Activated CD8-positive, alpha-beta memory T cell treated with anti-CD3 and anti-CD28 coated beads for 36 hours (primary cell): ENCODE data around the gene PRSS53. TPM values are rescaled to one million over a fixed set of nuclear protein-coding genes. Genes with fewer than 3 reads are reported as not detected.

Source experiments
- CTCF ChIA-PET: fragments of 350-600 bp; sonication (Branson Sonifier 250); formaldehyde crosslinking; loops from one replicate; lab custom pipeline; 2021; ENCODE audit warnings: antibody characterized with exemption; lab: Charles Lee
- POLR2A ChIA-PET: fragments of 350-600 bp; sonication (Branson Sonifier 250); formaldehyde crosslinking; loops from one replicate; lab custom pipeline; 2021; ENCODE audit warnings: antibody characterized with exemption; lab: Charles Lee
- total RNA-seq, 2 experiments: library from RNA; stranded (reverse); gene quantifications; one replicate each; pipeline ENCODE4 v1.2.3, GENCODE V29; 2021

PRSS53 gene
- total RNA-seq, 2 experiments from 2014 or later = 3.5 to 3.8 TPM

DNA sequence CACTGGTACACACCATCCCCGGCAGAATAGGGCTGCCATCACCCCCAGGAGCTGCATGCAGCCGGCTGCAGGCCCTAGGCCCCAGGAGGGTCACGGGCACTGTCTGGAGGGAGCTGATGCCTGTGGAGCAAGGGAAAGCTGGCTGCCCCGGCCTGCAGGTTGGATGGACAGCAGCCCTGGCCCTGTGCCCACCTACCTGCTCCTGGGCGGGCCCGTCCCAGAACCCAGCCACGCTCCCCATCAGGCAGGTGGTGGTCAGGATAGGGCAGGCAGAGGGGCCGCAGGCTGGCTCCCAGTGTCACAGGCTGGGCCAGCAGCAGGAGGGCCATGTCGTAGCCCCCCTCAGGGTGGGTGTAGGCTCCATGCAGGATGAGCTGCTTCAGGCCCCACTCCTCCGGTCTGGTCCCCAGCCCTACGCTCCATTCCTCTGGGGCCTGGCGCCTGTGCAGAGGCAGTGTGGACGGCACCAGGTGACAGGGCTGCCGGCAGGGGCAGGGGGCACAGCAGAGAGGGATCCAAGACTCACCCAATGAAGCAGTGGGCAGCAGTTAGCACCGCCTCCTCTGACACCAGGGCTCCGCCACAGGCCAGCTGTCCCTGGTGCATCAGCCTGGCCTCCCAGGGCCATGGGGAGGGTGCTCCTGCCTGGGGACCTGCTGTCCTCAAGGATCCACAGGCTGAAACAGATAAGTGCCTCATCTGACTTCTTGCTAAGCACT, 4.0 kb downstream of the PRSS53 start:
- ChIA-PET POLR2A (interaction anchor here (1.2 kb wide), 1 partner anchor 11 kb away, joined by 4 read pairs; the partner anchor contains the start of genes ZNF646 and ZNF668), CTCF (interaction anchor here (1.1 kb wide), 1 partner anchor 39 kb away, joined by 4 read pairs; no protein-coding TSS in a partner anchor)

GRCh38 chr16:31083981-31084380, 4.8 kb downstream of the PRSS53 start:
- POLR2A ChIA-PET = interaction anchor here (1.2 kb wide), 1 partner anchor 10 kb away, joined by 4 read pairs; the partner anchor contains the start of genes ZNF646 and ZNF668
- CTCF ChIA-PET = interaction anchor here (1.1 kb wide), 1 partner anchor 38 kb away, joined by 4 read pairs; no protein-coding TSS in a partner anchor

- CTCF ChIA-PET = no interaction called here
- POLR2A ChIA-PET = no interaction called here
These were observed 5.2 kb downstream of the PRSS53 start for GRCh38 chr16:31083556-31083955.

DNA sequence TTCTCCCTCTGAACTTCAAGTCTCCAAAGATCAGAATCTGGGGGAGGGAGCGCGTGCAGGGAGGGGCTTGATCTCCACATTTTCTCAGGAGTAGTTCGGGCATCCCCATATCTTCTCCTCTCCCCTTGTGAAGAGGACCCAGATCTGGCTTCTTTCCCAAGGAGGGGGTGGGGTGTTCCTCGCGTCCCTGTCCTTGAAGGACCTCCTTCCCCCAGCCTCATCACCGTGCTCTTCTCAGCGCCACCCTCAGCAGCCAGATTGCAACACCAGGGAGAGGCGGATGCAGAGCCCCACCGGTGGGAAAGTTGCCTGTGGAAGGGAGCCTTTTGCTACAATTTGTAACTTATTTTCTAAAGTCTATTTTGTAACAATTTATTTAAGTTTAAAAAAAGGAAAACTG, 5.7 kb downstream of the PRSS53 start:
- CTCF ChIA-PET = no interaction called here

GRCh38 chr16:31082368-31083045, 6.2 kb downstream of the PRSS53 start:
- ChIA-PET CTCF (no interaction called here), POLR2A (no interaction called here)

More for the DNA sequence above, 5.7 kb downstream of the PRSS53 start:
- POLR2A ChIA-PET = no interaction called here

GRCh38 chr16:31081428-31082351, 7.1 kb downstream of the PRSS53 start:
- ChIA-PET CTCF (no interaction called here), POLR2A (no interaction called here)

DNA sequence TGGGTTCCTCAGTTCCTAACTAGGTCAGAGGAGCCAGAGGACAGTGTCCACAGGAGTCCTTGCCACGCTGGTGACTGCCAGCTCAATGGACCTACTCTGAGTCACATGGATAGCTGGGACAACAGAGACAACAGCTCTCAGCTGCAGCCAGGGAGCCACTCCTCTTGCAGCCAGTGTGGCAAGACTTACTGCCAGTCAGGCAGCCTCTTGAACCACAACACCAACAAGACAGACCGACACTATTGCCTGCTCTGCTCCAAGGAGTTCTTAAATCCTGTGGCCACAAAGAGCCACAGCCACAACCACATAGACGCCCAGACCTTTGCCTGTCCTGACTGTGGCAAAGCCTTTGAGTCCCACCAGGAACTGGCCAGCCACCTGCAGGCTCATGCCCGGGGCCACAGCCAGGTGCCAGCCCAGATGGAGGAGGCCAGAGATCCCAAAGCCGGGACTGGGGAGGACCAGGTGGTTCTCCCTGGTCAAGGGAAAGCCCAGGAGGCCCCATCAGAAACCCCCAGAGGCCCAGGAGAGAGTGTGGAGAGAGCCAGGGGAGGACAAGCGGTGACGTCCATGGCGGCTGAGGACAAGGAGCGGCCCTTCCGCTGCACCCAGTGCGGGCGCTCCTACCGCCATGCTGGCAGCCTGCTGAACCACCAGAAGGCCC, 7.9 kb downstream of the PRSS53 start:
- CTCF ChIA-PET = no interaction called here
- POLR2A ChIA-PET = no interaction called here

DNA sequence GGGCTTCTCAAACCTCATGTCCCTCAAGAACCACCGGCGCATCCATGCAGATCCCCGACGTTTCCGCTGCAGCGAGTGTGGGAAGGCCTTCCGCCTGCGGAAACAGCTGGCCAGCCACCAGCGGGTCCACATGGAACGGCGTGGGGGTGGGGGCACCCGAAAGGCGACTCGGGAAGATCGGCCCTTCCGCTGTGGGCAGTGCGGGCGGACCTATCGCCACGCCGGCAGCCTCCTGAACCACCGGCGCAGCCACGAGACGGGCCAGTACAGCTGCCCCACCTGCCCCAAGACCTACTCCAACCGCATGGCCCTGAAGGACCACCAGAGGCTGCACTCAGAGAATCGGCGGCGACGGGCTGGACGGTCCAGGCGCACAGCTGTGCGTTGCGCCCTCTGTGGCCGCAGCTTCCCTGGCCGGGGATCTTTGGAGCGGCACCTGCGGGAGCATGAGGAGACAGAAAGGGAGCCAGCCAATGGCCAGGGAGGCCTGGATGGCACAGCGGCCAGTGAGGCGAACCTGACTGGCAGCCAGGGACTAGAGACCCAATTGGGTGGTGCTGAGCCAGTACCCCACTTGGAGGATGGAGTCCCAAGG, 8.6 kb downstream of the PRSS53 start:
- ChIA-PET POLR2A (no interaction called here), CTCF (interaction anchor here (0.8 kb wide), 1 partner anchor 15 kb away, joined by 3 read pairs; no protein-coding TSS in a partner anchor)

DNA sequence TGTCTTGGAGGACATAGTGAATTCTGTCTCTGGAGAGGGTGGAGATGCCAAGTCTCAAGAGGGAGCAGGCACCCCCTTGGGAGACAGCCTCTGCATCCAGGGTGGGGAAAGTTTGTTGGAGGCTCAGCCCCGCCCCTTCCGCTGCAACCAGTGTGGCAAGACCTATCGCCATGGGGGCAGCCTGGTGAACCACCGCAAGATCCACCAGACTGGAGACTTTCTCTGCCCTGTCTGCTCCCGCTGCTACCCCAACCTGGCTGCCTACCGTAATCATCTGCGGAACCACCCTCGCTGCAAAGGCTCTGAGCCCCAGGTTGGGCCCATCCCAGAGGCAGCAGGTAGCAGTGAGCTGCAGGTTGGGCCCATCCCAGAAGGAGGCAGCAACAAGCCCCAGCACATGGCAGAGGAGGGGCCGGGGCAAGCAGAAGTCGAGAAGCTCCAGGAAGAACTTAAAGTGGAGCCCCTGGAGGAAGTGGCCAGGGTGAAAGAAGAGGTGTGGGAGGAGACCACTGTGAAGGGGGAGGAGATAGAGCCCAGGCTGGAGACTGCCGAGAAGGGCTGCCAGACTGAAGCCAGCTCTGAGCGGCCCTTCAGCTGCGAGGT, 9.3 kb downstream of the PRSS53 start:
- CTCF ChIA-PET = interaction anchor here (0.8 kb wide), 1 partner anchor 16 kb away, joined by 3 read pairs; no protein-coding TSS in a partner anchor
- POLR2A ChIA-PET = no interaction called here

DNA sequence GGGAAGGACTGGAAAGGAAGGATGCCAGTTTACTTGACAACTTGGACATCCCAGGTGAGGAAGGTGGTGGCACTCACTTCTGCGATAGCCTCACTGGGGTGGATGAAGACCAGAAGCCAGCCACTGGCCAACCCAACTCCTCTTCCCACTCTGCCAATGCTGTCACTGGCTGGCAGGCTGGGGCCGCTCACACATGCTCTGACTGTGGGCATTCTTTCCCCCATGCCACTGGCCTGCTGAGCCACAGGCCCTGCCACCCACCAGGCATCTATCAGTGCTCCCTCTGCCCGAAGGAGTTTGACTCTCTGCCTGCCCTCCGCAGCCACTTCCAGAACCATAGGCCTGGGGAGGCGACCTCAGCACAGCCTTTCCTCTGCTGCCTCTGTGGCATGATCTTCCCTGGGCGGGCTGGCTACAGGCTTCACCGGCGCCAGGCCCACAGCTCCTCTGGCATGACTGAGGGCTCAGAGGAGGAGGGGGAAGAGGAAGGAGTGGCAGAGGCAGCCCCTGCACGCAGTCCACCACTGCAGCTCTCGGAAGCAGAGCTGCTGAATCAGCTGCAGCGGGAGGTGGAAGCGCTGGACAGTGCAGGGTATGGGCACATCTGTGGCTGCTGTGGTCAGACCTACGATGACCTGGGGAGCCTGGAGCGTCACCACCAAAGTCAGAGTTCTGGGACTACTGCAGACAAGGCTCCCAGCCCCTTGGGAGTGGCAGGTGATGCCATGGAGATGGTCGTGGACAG, 10.0 kb downstream of the PRSS53 start:
- POLR2A ChIA-PET = no interaction called here
- CTCF ChIA-PET = interaction anchor here (0.8 kb wide), 1 partner anchor 17 kb away, joined by 3 read pairs; no protein-coding TSS in a partner anchor

DNA sequence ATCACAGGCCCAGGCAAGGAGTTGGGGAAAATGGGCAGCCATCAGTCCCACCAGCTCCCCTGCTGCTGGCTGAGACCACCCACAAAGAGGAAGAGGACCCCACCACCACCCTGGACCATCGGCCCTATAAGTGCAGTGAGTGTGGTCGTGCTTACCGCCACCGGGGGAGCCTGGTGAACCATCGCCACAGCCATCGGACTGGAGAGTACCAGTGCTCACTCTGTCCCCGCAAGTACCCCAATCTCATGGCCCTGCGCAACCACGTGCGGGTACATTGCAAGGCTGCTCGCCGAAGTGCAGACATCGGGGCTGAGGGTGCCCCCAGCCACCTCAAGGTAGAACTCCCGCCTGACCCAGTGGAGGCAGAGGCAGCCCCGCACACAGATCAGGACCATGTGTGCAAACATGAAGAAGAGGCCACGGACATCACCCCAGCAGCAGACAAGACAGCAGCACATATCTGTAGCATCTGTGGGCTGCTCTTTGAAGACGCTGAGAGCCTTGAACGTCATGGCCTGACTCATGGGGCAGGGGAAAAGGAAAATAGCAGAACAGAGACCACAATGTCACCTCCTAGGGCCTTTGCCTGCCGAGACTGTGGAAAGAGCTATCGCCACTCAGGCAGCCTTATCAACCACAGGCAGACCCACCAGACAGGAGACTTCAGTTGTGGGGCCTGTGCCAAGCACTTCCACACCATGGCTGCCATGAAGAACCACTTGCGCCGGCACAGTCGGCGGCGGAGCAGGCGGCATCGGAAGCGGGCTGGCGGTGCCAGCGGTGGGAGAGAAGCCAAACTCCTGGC, 10.9 kb downstream of the PRSS53 start:
- ChIA-PET CTCF (no interaction called here), POLR2A (no interaction called here)

- POLR2A ChIA-PET = no interaction called here
- CTCF ChIA-PET = no interaction called here
These were observed 11.7 kb downstream of the PRSS53 start for GRCh38 chr16:31077024-31077423.

DNA sequence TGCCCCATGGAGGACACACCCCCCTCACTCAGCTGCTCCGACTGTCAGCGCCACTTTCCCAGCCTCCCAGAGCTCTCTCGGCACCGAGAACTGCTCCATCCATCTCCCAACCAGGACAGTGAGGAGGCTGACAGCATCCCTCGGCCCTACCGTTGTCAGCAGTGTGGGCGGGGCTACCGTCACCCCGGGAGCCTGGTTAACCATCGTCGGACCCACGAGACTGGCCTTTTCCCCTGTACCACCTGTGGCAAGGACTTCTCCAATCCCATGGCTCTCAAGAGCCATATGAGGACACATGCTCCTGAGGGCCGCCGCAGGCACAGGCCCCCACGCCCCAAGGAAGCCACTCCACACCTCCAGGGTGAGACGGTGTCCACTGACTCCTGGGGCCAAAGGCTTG, 12.4 kb downstream of the PRSS53 start:
- ChIA-PET POLR2A (no interaction called here), CTCF (interaction anchor here (0.9 kb wide), 1 partner anchor 232 kb away, joined by 3 read pairs; no protein-coding TSS in a partner anchor)

- POLR2A ChIA-PET = interaction anchor here (0.8 to 2.0 kb wide), 8 partner anchors 10 to 384 kb away, joined by 3 to 11 read pairs (median 8); partner anchors contain the start of genes ARMC5, FUS, HSD3B7 and KAT8
- CTCF ChIA-PET = interaction anchor here (1.4 to 1.6 kb wide), 2 partner anchors 19 to 67 kb away, joined by 3 to 8 read pairs; partner anchors contain the start of gene VKORC1
These were observed 13.9 kb downstream of the PRSS53 start for GRCh38 chr16:31074814-31075183.

- ChIA-PET CTCF (interaction anchor here (0.6 to 1.6 kb wide), 9 partner anchors 11 to 120 kb away, joined by 3 to 8 read pairs (median 3); partner anchors contain the start of genes HSD3B7 and VKORC1), POLR2A (interaction anchor here (0.8 to 2.0 kb wide), 11 partner anchors 9 to 385 kb away, joined by 3 to 11 read pairs (median 4); partner anchors contain the start of genes ARMC5, FUS, HSD3B7 and KAT8)
These were observed 14.6 kb downstream of the PRSS53 start, which contains the start of the genes ZNF646 and ZNF668 for GRCh38 chr16:31073970-31074813. Gene ZNF646 (plus strand): TSS chr16:31074422. CDS start chr16:31076325, 1,903 bp downstream. Gene ZNF668 (minus strand): TSS chr16:31074240. CDS start chr16:31064459, 9,781 bp downstream.
